ENCODE data around the gene MIEF2. TPM values are rescaled to one million over a fixed set of nuclear protein-coding genes. Genes with fewer than 3 reads are reported as not detected.

The MIEF2 gene
- total RNA-seq, 2 experiments from 2014 or later = 9.2 to 10.9 TPM

DNA sequence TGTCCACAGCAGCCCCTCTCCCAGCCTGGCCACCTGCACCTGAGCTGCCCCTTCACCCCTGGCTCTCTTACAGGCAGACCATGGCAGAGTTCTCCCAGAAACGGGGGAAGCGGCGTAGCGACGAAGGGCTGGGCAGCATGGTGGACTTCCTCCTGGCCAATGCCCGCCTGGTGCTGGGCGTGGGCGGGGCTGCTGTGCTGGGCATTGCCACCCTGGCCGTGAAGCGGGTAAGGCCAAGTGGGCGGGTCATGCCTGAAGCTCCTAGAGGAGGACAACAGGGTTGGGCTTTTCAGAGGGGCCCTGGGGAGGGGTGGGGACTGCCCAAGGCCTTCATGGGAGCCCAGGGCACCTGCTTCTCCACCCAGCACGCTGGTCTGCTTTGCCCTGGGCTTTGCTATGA lies 2.2 kb downstream of the MIEF2 start:
- CTCF ChIA-PET = no interaction called here

GRCh38 chr17:18263885-18264682 lies 3.6 kb downstream of the MIEF2 start:
- POLR2A ChIA-PET = interaction anchor here (1.1 kb wide), 1 partner anchor 81 kb away, joined by 4 read pairs; the partner anchor contains the start of gene ALKBH5
- H3K27me3 Mint-ChIP-seq = no peaks in the 10 kb centered on the region
- H3K4me1 Mint-ChIP-seq = peaks cover 30% of the 10 kb centered on the region
- CTCF ChIA-PET = interaction anchor here (1.3 kb wide), 1 partner anchor 17 kb away, joined by 3 read pairs; no protein-coding TSS in a partner anchor
- no peak overlapping the region for H3K4me3 Mint-ChIP-seq
- no peak overlapping the region for H3K27ac Mint-ChIP-seq
- no peaks in the 10 kb centered on the region for H3K9me3 Mint-ChIP-seq
- H3K36me3 Mint-ChIP-seq (ENCODE audit: low read depth) = peaks cover 4% of the 10 kb centered on the region
- DNase-seq = no peak

More for the DNA sequence above, 2.2 kb downstream of the MIEF2 start:
- Mint-ChIP-seq H3K27ac (no peak overlapping the region), H3K4me3 (no peak overlapping the region), H3K36me3 (ENCODE audit: low read depth) (peaks cover 4% of the 10 kb centered on the region), H3K4me1 (peaks cover 33% of the 10 kb centered on the region), H3K9me3 (no peaks in the 10 kb centered on the region), H3K27me3 (no peaks in the 10 kb centered on the region)
- no peak for DNase-seq
- POLR2A ChIA-PET = interaction anchor here (1.1 to 2.3 kb wide), 2 partner anchors 14 to 52 kb away, joined by 5 to 8 read pairs; partner anchors contain the start of genes SMCR8 and TOP3A

- DNase-seq = no peak
- POLR2A ChIA-PET = interaction anchor here (1.0 to 1.1 kb wide), 2 partner anchors 10 to 33 kb away, joined by 3 read pairs; no protein-coding TSS in a partner anchor
- Mint-ChIP-seq H3K36me3 (ENCODE audit: low read depth) (peaks cover 8% of the 10 kb centered on the region), H3K9me3 (no peaks in the 10 kb centered on the region), H3K4me3 (no peak overlapping the region), H3K27ac (no peak overlapping the region), H3K27me3 (no peaks in the 10 kb centered on the region), H3K4me1 (peaks cover 15% of the 10 kb centered on the region)
- CTCF ChIA-PET = interaction anchor here (1.3 kb wide), 1 partner anchor 8 kb away, joined by 6 read pairs; no protein-coding TSS in a partner anchor
Measured at GRCh38 chr17:18267366-18267765, 6.9 kb downstream of the MIEF2 start.

DNA sequence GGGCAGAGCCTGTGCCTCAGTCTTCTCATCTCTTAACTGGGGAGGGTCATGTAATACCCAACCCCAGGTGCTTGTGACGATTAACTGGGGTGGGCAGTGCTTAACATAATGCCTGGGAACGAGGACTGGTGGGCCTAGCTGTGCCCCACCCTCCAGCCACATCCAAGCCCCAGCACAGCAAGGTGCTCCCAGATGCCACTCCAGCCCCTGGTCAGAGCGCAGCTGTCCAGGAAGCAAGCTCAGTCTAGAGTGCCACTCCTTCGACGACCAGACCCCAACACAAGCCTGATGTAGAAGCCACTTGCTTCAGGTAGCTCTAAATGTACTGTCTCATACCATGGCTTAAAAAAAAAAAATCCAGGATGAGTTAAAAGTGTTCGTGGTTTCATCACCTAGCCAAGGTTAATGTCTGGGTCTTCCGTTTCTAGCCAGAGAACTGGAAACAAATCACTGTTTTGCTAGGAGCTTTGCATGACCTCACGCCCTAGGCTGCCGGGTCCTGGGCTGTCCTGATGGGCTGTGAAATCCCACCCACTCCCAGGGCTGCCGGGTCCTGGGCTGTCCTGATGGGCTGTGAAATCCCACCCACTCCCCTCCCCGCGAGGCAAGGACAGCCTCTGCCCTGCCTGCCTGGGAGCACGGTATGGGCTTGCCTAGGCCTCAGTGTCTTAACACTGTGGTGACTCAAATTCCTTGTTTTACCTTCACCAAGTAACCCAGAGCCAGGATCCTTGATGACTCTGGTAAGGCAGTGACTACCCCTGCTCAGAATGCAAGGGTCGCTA lies 7.7 kb downstream of the MIEF2 start:
- no peak for DNase-seq
- H3K9me3 Mint-ChIP-seq = no peaks in the 10 kb centered on the region
- H3K36me3 Mint-ChIP-seq (ENCODE audit: low read depth) = peaks cover 10% of the 10 kb centered on the region
- no peaks in the 10 kb centered on the region for H3K27me3 Mint-ChIP-seq
- POLR2A ChIA-PET = interaction anchor here (1.0 to 1.8 kb wide), 3 partner anchors 8 to 32 kb away, joined by 3 to 6 read pairs (median 3); partner anchors contain the start of gene MIEF2
- CTCF ChIA-PET = interaction anchor here (1.3 kb wide), 1 partner anchor 9 kb away, joined by 6 read pairs; no protein-coding TSS in a partner anchor
- no peak overlapping the region for H3K27ac Mint-ChIP-seq
- H3K4me1 Mint-ChIP-seq = peaks cover 14% of the 10 kb centered on the region
- H3K4me3 Mint-ChIP-seq = no peak overlapping the region

DNA sequence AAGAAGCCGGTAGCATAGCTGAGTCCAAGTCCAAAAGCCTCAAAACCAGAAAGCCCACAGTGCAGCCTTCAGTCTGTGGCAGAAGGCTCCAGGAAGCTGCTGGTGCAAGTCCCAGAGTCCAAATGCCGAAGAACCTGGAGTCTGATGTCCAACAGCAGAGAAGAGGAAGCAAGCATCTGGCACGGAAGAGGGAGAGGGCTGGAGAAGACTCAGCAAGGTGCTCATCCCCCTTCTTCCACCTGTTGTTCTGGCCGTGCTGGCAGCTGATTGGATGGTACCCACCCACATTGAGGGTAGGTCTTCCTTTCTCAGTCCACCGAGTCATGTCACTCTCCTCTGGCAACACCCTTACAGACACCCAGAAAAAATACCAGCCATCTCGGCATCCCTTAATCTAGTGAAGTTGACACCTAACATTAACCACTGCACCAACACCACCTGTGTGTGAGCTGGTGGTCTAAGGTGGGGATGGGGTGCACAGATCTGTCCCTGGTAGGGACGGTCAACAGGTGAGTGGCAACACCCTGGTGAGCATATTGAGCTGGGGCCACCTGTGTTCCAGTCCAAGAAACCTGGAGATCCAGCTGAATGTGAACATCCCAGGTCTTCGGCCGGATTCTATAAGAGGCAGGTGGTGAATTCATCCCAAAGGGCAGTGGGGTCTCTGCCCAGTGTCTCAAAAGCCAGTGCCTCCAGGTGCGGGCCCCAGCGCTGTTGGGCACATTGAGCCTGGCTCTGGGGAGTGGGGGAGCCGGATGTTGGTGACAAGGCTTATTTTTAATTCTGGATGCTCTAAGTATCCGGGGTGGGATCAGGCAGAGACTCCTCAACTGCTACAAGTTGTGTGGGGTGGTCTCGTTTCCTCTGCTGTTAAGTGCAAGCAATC lies 9.8 kb downstream of the MIEF2 start:
- ChIA-PET POLR2A (interaction anchor here (1.8 kb wide), 1 partner anchor 10 kb away, joined by 6 read pairs; the partner anchor contains the start of gene MIEF2), CTCF (interaction anchor here (1.2 kb wide), 1 partner anchor 22 kb away, joined by 3 read pairs; no protein-coding TSS in a partner anchor)
- no peak for DNase-seq
- Mint-ChIP-seq H3K9me3 (no peaks in the 10 kb centered on the region), H3K4me1 (peaks cover 14% of the 10 kb centered on the region), H3K27ac (no peak overlapping the region), H3K27me3 (no peaks in the 10 kb centered on the region), H3K4me3 (no peak overlapping the region), H3K36me3 (ENCODE audit: low read depth) (peaks cover 9% of the 10 kb centered on the region)

- Mint-ChIP-seq H3K4me1 (no peaks in the 10 kb centered on the region), H3K4me3 (no peak overlapping the region), H3K27ac (no peak overlapping the region), H3K9me3 (no peaks in the 10 kb centered on the region), H3K36me3 (ENCODE audit: low read depth) (peaks cover 27% of the 10 kb centered on the region), H3K27me3 (no peaks in the 10 kb centered on the region)
- no peak for DNase-seq
- ChIA-PET CTCF (no interaction called here), POLR2A (no interaction called here)
Measured at GRCh38 chr17:18277076-18277475, 16.6 kb downstream of the MIEF2 start.

- no peak for DNase-seq
- ChIA-PET POLR2A (no interaction called here), CTCF (interaction anchor here (0.7 kb wide), 1 partner anchor 87 kb away, joined by 3 read pairs; no protein-coding TSS in a partner anchor)
- H3K36me3 Mint-ChIP-seq (ENCODE audit: low read depth) = peaks cover 41% of the 10 kb centered on the region
- no peaks in the 10 kb centered on the region for H3K9me3 Mint-ChIP-seq
- no peak overlapping the region for H3K4me3 Mint-ChIP-seq
- no peaks in the 10 kb centered on the region for H3K4me1 Mint-ChIP-seq
- no peak overlapping the region for H3K27ac Mint-ChIP-seq
- H3K27me3 Mint-ChIP-seq = no peaks in the 10 kb centered on the region
Measured at GRCh38 chr17:18278867-18279266, 18.4 kb downstream of the MIEF2 start.

- POLR2A ChIA-PET = interaction anchor here (0.5 kb wide), 1 partner anchor 169 kb away, joined by 3 read pairs; no protein-coding TSS in a partner anchor
- no peak for DNase-seq
- Mint-ChIP-seq H3K4me3 (no peak overlapping the region), H3K27me3 (no peaks in the 10 kb centered on the region), H3K36me3 (ENCODE audit: low read depth) (peaks cover 50% of the 10 kb centered on the region), H3K27ac (no peak overlapping the region), H3K9me3 (no peaks in the 10 kb centered on the region), H3K4me1 (no peaks in the 10 kb centered on the region)
- CTCF ChIA-PET = no interaction called here
Measured at GRCh38 chr17:18280249-18280648, 19.8 kb downstream of the MIEF2 start.

- H3K27me3 Mint-ChIP-seq = no peaks in the 10 kb centered on the region
- no peaks in the 10 kb centered on the region for H3K4me1 Mint-ChIP-seq
- no peak for DNase-seq
- no peaks in the 10 kb centered on the region for H3K9me3 Mint-ChIP-seq
- ChIA-PET POLR2A (interaction anchor here (0.5 kb wide), 1 partner anchor 169 kb away, joined by 3 read pairs; no protein-coding TSS in a partner anchor), CTCF (no interaction called here)
- no peak overlapping the region for H3K4me3 Mint-ChIP-seq
- H3K36me3 Mint-ChIP-seq (ENCODE audit: low read depth) = peaks cover 54% of the 10 kb centered on the region
- no peak overlapping the region for H3K27ac Mint-ChIP-seq
Measured at GRCh38 chr17:18280766-18281371, 20.4 kb downstream of the MIEF2 start.

- Mint-ChIP-seq H3K4me1 (no peaks in the 10 kb centered on the region), H3K9me3 (no peaks in the 10 kb centered on the region), H3K4me3 (no peak overlapping the region), H3K27ac (no peak overlapping the region), H3K27me3 (no peaks in the 10 kb centered on the region), H3K36me3 (ENCODE audit: low read depth) (peaks cover 55% of the 10 kb centered on the region)
- no peak for DNase-seq
- POLR2A ChIA-PET = interaction anchor here (1.6 kb wide), 1 partner anchor 13 kb away, joined by 4 read pairs; no protein-coding TSS in a partner anchor
- CTCF ChIA-PET = no interaction called here
Measured at GRCh38 chr17:18281788-18282187, 21.3 kb downstream of the MIEF2 start.

DNA sequence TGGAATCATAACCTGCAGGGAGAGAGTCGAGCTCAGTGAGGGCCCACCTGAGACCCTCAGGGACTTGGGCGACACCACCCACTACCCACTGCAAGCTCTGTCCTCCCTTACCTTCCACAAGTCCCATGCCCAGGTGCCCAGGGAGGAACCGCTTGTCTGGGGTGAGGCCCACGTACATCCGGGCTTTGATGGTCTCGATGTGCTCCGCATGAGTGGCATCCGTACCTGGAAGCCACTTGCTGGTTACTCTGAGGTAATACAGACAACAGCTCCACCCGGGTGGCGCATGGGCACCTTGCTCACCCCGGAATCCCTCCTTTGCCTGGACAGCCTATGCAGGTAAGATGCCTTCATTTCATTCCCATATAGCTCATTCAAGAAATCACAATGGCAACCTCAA lies 24.8 kb downstream of the MIEF2 start:
- CTCF ChIA-PET = interaction anchor here (0.8 kb wide), 1 partner anchor 13 kb away, joined by 4 read pairs; no protein-coding TSS in a partner anchor
- H3K27me3 Mint-ChIP-seq = no peaks in the 10 kb centered on the region
- no peak overlapping the region for H3K4me3 Mint-ChIP-seq
- no peak for DNase-seq
- H3K9me3 Mint-ChIP-seq = no peaks in the 10 kb centered on the region
- no peaks in the 10 kb centered on the region for H3K4me1 Mint-ChIP-seq
- H3K27ac Mint-ChIP-seq = no peak overlapping the region
- POLR2A ChIA-PET = interaction anchor here (1.3 kb wide), 1 partner anchor 9 kb away, joined by 4 read pairs; no protein-coding TSS in a partner anchor
- H3K36me3 Mint-ChIP-seq (ENCODE audit: low read depth) = peaks cover 69% of the 10 kb centered on the region
